Endodermal cell (in vitro differentiated cells): ENCODE measurements around the gene BZW1. TPM values are rescaled to one million over a fixed set of nuclear protein-coding genes. Genes with fewer than 3 reads are reported as not detected.

Experiments
- DNase-seq: peaks from one replicate; pipeline ENCODE4 v3.0.0-alpha.2; 2017
- H3K27ac ChIP-seq: 2 replicates; pipeline ENCODE4 v1.5.1; 2013; ENCODE audit warnings: mild to moderate bottlenecking, low read depth, low read length, moderate library complexity
- H3K27me3 ChIP-seq: 2 replicates; pipeline ENCODE4 v1.6.1; 2013; ENCODE audit warnings: mild to moderate bottlenecking, low read length, moderate library complexity; ENCODE audit not compliant: insufficient read depth, control insufficient read depth, poor library complexity, severe bottlenecking
- H3K36me3 ChIP-seq: 2 replicates; pipeline ENCODE4 v1.7.0; 2013; ENCODE audit warnings: mild to moderate bottlenecking, low read length, moderate library complexity; ENCODE audit not compliant: control insufficient read depth, insufficient read depth
- H3K4me1 ChIP-seq: one replicate; pipeline ENCODE4 v1.7.0; 2013; ENCODE audit warnings: low read length; ENCODE audit not compliant: control insufficient read depth, insufficient read depth
- H3K4me3 ChIP-seq: 2 replicates; pipeline ENCODE4 v1.5.1; 2013; ENCODE audit warnings: mild to moderate bottlenecking, low read length, moderate library complexity
- H3K9ac ChIP-seq: 2 replicates; pipeline ENCODE4 v1.6.1; 2013; ENCODE audit warnings: mild to moderate bottlenecking, low read length, moderate library complexity; ENCODE audit not compliant: poor library complexity, severe bottlenecking; ENCODE audit errors: extremely low read depth
- H3K9me3 ChIP-seq: 2 replicates; pipeline ENCODE4 v1.6.1; 2013; ENCODE audit warnings: mild to moderate bottlenecking, low read length, moderate library complexity; ENCODE audit not compliant: control insufficient read depth
- H3K27ac Mint-ChIP-seq: 2 replicates; pipeline ENCODE4 v1.8.0; 2020; ENCODE audit warnings: mixed read lengths
- H3K27me3 Mint-ChIP-seq: 2 replicates; pipeline ENCODE4 v1.8.0; 2021; ENCODE audit warnings: mild to moderate bottlenecking, mixed read lengths; ENCODE audit not compliant: insufficient read depth
- H3K36me3 Mint-ChIP-seq: 2 replicates; pipeline ENCODE4 v1.8.0; 2020; ENCODE audit warnings: low read depth, mixed read lengths
- H3K4me1 Mint-ChIP-seq: 2 replicates; pipeline ENCODE4 v1.8.0; 2020; ENCODE audit warnings: mixed read lengths
- H3K4me3 Mint-ChIP-seq: 2 replicates; pipeline ENCODE4 v1.8.0; 2020; ENCODE audit warnings: mild to moderate bottlenecking, moderate library complexity, mixed read lengths
- H3K9me3 Mint-ChIP-seq: 2 replicates; pipeline ENCODE4 v1.8.0; 2020; ENCODE audit warnings: mild to moderate bottlenecking, mixed read lengths
- CTCF ChIP-seq: fragments of 200-600 bp; sonication (generic); conservative IDR thresholded peaks from 2 replicates; pipeline ENCODE4 v1.5.0; 2021; ENCODE audit warnings: antibody characterized with exemption, mild to moderate bottlenecking
- WGBS, 2 experiments: methylation state at CpG; one replicate each; pipeline versions ENCODE4 v1.1.5 to v1.1.7; 2013; ENCODE audit warnings: missing lambda C conversion rate in 2 of 2, mixed read lengths in 1 of 2; ENCODE audit not compliant: insufficient coverage in 1 of 2, insufficient read length in 1 of 2; 5-methylcytosine and 5-hydroxymethylcytosine counted together
- total RNA-seq, 2 donors: library from RNA; stranded (reverse); fragmentation: NEBNext Ultra II Directional in 1 of 2; extraction: Animal tissue kit (Norgen Biotek cat#: 25700) in 1 of 2; gene quantifications; 2 replicates in 1 of 2; 3 replicates in 1 of 2; pipeline ENCODE4 v1.2.1, GENCODE V29; 2021

Gene BZW1
- total RNA-seq, 2 donors from 2014 or later: 314 to 323 TPM

DNA sequence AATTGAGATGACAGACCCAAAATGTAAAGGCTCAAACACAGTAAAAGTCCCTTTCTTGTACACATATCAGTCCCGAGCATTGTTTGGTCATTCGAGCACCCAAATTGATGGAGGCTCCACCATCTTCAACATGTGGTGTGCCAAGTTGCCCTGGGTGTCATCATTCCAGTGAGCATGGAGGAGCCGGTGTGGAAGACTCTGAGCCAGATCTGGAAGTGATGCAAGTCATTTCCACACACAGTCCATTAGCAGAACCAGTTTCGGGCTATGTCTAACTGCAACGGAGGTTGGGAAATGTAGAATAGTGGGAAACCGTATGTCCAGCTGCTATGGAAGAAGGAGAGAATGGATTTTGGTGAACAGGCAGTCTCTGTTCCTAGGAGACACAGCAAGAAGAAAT, 40.9 kb upstream of the BZW1 start:
- Mint-ChIP-seq H3K27ac (no peak overlapping the region), H3K4me3 (no peak overlapping the region), H3K36me3 (no peaks in the 10 kb centered on the region), H3K9me3 (peaks cover 10% of the 10 kb centered on the region), H3K27me3 (peaks cover 18% of the 10 kb centered on the region), H3K4me1 (peaks cover 10% of the 10 kb centered on the region)
- H3K27me3 ChIP-seq: peaks cover 6% of the 10 kb centered on the region
- no peak for TF ChIP-seq CTCF
- H3K36me3 ChIP-seq: no peaks in the 10 kb centered on the region
- peaks cover 8% of the 10 kb centered on the region for H3K4me1 ChIP-seq
- no peak overlapping the region for H3K9ac ChIP-seq
- H3K9me3 ChIP-seq: peaks cover 14% of the 10 kb centered on the region
- H3K4me3 ChIP-seq: no peak overlapping the region
- DNase-seq: no peak
- H3K27ac ChIP-seq: no peak overlapping the region
- 94 to 96% methylated on average over 5 to 6 of the region's 6 CpGs for WGBS, 2 experiments

- Mint-ChIP-seq H3K36me3 (no peaks in the 10 kb centered on the region), H3K27me3 (peaks cover 14% of the 10 kb centered on the region), H3K4me1 (peaks cover 11% of the 10 kb centered on the region), H3K9me3 (peaks cover 10% of the 10 kb centered on the region), H3K4me3 (no peak overlapping the region), H3K27ac (no peak overlapping the region)
- peaks cover 14% of the 10 kb centered on the region for H3K9me3 ChIP-seq
- peaks cover 8% of the 10 kb centered on the region for H3K4me1 ChIP-seq
- no peak for DNase-seq
- no peak overlapping the region for H3K4me3 ChIP-seq
- TF ChIP-seq CTCF: no peak
- no peak overlapping the region for H3K27ac ChIP-seq
- no peak overlapping the region for H3K9ac ChIP-seq
- 92 to 94% methylated on average over 2 of the region's 2 CpGs for WGBS, 2 experiments
- peaks cover 5% of the 10 kb centered on the region for H3K27me3 ChIP-seq
- no peaks in the 10 kb centered on the region for H3K36me3 ChIP-seq
Observed at GRCh38 chr2:200772620-200773019, 39.1 kb upstream of the BZW1 start.

GRCh38 chr2:200773083-200773482, 38.6 kb upstream of the BZW1 start:
- peaks cover 14% of the 10 kb centered on the region for H3K27me3 Mint-ChIP-seq
- H3K9ac ChIP-seq: no peak overlapping the region

More at GRCh38 chr2:200773083-200773482, 38.6 kb upstream of the BZW1 start:
- peaks cover 14% of the 10 kb centered on the region for H3K9me3 ChIP-seq
- H3K27ac Mint-ChIP-seq: no peak overlapping the region
- 100% methylated on average over 1 of the region's 1 CpG; no CpG with 5 or more reads in 1 of the 2 experiments for WGBS, 2 experiments
- peaks cover under 1% of the 10 kb centered on the region for H3K27me3 ChIP-seq
- H3K4me3 ChIP-seq: no peak overlapping the region
- H3K27ac ChIP-seq: no peak overlapping the region
- peaks cover 11% of the 10 kb centered on the region for H3K4me1 Mint-ChIP-seq
- H3K9me3 Mint-ChIP-seq: peaks cover 10% of the 10 kb centered on the region
- no peak for DNase-seq
- no peaks in the 10 kb centered on the region for H3K36me3 Mint-ChIP-seq
- peaks cover 8% of the 10 kb centered on the region for H3K4me1 ChIP-seq
- no peak overlapping the region for H3K4me3 Mint-ChIP-seq
- no peaks in the 10 kb centered on the region for H3K36me3 ChIP-seq
- TF ChIP-seq CTCF: no peak
